Lower leg skin (tissue), 4 donors: ENCODE results near the gene RRAD. TPM values are rescaled to one million over a fixed set of nuclear protein-coding genes. Genes with fewer than 3 reads are reported as not detected.

Experiments
- DNase-seq, 2 donors: peaks; one replicate each; pipeline ENCODE4 v3.0.0-alpha.2; 2019; ENCODE audit warnings: low spot score in 2 of 2
- H3K4me3 ChIP-seq: fragments of 200-600 bp; sonication (generic); 2 replicates; pipeline ENCODE4 v1.5.1; 2017; ENCODE audit warnings: mild to moderate bottlenecking, low read depth; ENCODE audit not compliant: poor library complexity, severe bottlenecking
- CTCF ChIP-seq, 3 donors: fragments of 450-650 bp; IDR thresholded peaks; one replicate each; pipeline ENCODE4 v1.5.1; 2016; ENCODE audit warnings: antibody characterized with exemption in 3 of 3, mild to moderate bottlenecking in 3 of 3, moderate library complexity in 2 of 3
- POLR2A ChIP-seq, 2 donors: fragments of 450-650 bp; IDR thresholded peaks; one replicate each; pipeline ENCODE4 v1.6.1; 2016 to 2017; ENCODE audit warnings: antibody characterized with exemption in 2 of 2, mild to moderate bottlenecking in 1 of 2, moderate library complexity in 1 of 2
- WGBS, 2 donors: methylation state at CpG; one replicate each; pipeline ENCODE4 v1.1.5; 2018; 5-methylcytosine and 5-hydroxymethylcytosine counted together
- intact Hi-C: fragments of 100-400 bp; cut with DNase I; formaldehyde crosslinking; loops from one replicate; pipeline ENCODE4 v1.15.0; 2023; ENCODE audit warnings: low total_unique reads
- total RNA-seq, 4 donors: library from RNA; depleted of rRNA; stranded (reverse); fragments of >200 nt; gene quantifications; one replicate each; pipeline ENCODE4 v1.1.0, GENCODE V29; 2016

The RRAD gene
- total RNA-seq, 4 donors from 2014 or later: 5.9 to 34.3 (median 17.4) TPM

- 42 to 46% methylated on average over 11 of the region's 11 CpGs for WGBS, 2 donors
- no peak overlapping the region for H3K4me3 ChIP-seq
- intact Hi-C loops: loop anchor here (10.0 kb wide), 1 partner anchor 80 kb away; no protein-coding TSS in a partner anchor
- peak in 1 of 2 donors; percentile 54 for DNase-seq
- TF ChIP-seq CTCF (IDR thresholded peaks at IDR 0.05) (peak in 1 of 3 donors; percentile 37), POLR2A (IDR thresholded peaks at IDR 0.05) (no peak)
These were observed 30.2 kb downstream of the RRAD start for GRCh38 chr16:66894948-66895688.

- no peak for TF ChIP-seq POLR2A (IDR thresholded peaks at IDR 0.05)
- no peak for TF ChIP-seq CTCF (IDR thresholded peaks at IDR 0.05)
- WGBS, 2 donors: 74 to 89% methylated on average over 2 of the region's 2 CpGs
- intact Hi-C loops: loop anchor here (10.0 kb wide), 1 partner anchor 81 kb away; no protein-coding TSS in a partner anchor
- DNase-seq: no peak
- H3K4me3 ChIP-seq: no peak overlapping the region
These were observed 31.3 kb downstream of the RRAD start for GRCh38 chr16:66894055-66894454.

GRCh38 chr16:66891797-66892196, 33.5 kb downstream of the RRAD start:
- intact Hi-C loops: loop anchor here (10.0 kb wide), 1 partner anchor 83 kb away; no protein-coding TSS in a partner anchor
- no peak for DNase-seq
- WGBS, 2 donors: 86 to 96% methylated on average over 6 of the region's 6 CpGs

GRCh38 chr16:66891360-66891759, 34.0 kb downstream of the RRAD start:
- no peak for TF ChIP-seq POLR2A (IDR thresholded peaks at IDR 0.05)
- TF ChIP-seq CTCF (IDR thresholded peaks at IDR 0.05): no peak

More at GRCh38 chr16:66891797-66892196, 33.5 kb downstream of the RRAD start:
- no peak overlapping the region for H3K4me3 ChIP-seq
- TF ChIP-seq CTCF (IDR thresholded peaks at IDR 0.05): no peak
- TF ChIP-seq POLR2A (IDR thresholded peaks at IDR 0.05): no peak

GRCh38 chr16:66890799-66891198, 34.5 kb downstream of the RRAD start:
- no peak overlapping the region for H3K4me3 ChIP-seq
- DNase-seq: no peak
- intact Hi-C loops: loop anchor here (10.0 kb wide), 1 partner anchor 84 kb away; no protein-coding TSS in a partner anchor
- TF ChIP-seq CTCF (IDR thresholded peaks at IDR 0.05): no peak
- WGBS, 2 donors: 79 to 84% methylated on average over 2 of the region's 2 CpGs

More at GRCh38 chr16:66891360-66891759, 34.0 kb downstream of the RRAD start:
- DNase-seq: no peak
- whole genome bisulfite sequencing, 2 donors: 77 to 84% methylated on average over 4 of the region's 4 CpGs
- H3K4me3 ChIP-seq: no peak overlapping the region
- intact Hi-C loops: loop anchor here (10.0 kb wide), 1 partner anchor 83 kb away; no protein-coding TSS in a partner anchor
